Astrocyte of the cerebellum (primary cell): Measurements from ENCODE around the gene PPP1R9B.

ENCODE experiments used
- DNase-seq: peaks from one replicate; pipeline ENCODE4 v3.0.0-alpha.2; 2011; ENCODE audit warnings: low read depth
- H3K4me3 ChIP-seq: 2 replicates; pipeline ENCODE4 v1.5.1; 2011; ENCODE audit warnings: mild to moderate bottlenecking, low read depth, low read length, moderate library complexity
- CTCF ChIP-seq: IDR thresholded peaks from 2 replicates; pipeline ENCODE4 v1.5.1; 2012; ENCODE audit warnings: low read length, low read depth, moderate library complexity, mild to moderate bottlenecking; ENCODE audit errors: missing control alignments
- in situ Hi-C: cut with HindIII; loops from 2 replicates; pipeline ENCODE4 v1.10.0; 2017; ENCODE audit warnings: low sequenced_read_pairs

Gene PPP1R9B

DNA sequence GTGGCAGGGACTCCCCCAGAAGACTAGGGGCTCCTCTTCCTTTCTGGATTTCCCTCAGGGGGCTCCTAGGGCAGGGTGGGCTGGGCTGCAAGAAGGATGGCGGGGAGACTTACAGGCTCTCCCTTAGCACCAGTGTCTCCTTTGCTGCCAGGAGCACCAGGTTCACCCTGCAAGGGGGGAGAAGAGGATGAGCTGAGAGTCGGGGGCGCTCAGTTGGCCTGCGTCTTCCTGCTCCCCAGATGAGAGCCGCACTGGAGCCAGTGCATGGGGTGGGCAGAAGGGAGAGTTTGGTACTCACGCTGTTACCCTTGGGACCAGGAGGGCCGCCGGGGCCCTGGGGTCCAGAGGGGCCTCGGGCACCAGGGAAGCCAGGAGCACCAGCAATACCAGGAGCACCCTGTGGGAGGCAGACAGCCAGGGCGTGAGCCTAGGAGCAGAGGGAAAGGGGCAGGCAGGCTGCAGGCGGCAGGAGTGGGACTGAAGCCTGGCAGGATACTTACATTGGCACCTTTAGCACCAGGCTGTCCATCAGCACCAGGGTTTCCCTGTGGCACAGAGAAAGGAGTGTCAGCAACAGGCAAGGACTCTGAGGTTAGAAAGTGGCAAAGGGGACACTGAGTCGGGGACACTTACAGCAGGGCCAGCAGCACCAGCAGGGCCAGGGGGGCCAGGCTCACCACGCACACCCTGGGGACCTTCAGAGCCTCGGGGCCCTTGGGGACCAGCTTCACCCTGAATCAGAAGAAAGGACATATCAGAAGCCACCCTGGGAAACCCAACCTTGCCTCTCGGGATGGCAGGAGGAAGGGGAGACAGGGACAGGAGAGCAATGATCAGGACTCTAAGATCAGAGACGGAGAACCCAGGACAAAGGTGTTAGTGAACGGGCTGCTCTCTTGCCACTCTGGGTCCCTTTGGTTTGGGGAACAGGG, 44.7 kb upstream of the PPP1R9B start:
- H3K4me3 ChIP-seq, result no peak overlapping the region
- in situ Hi-C loops, result no loop called here

GRCh38 chr17:50194140-50194933, 43.9 kb upstream of the PPP1R9B start:
- no peak overlapping the region for H3K4me3 ChIP-seq
- in situ Hi-C loops, result no loop called here
- TF ChIP-seq CTCF, result no peak
- no peak for DNase-seq

More for the DNA sequence above, 44.7 kb upstream of the PPP1R9B start:
- no peak for DNase-seq
- TF ChIP-seq CTCF, result peak; percentile 34

GRCh38 chr17:50192618-50193291, 42.3 kb upstream of the PPP1R9B start:
- no peak overlapping the region for H3K4me3 ChIP-seq

GRCh38 chr17:50192144-50192617, 41.7 kb upstream of the PPP1R9B start:
- DNase-seq, result no peak
- no peak for TF ChIP-seq CTCF
- in situ Hi-C loops, result no loop called here
- H3K4me3 ChIP-seq, result no peak overlapping the region

More at GRCh38 chr17:50192618-50193291, 42.3 kb upstream of the PPP1R9B start:
- in situ Hi-C loops, result no loop called here
- no peak for DNase-seq
- no peak for TF ChIP-seq CTCF

DNA sequence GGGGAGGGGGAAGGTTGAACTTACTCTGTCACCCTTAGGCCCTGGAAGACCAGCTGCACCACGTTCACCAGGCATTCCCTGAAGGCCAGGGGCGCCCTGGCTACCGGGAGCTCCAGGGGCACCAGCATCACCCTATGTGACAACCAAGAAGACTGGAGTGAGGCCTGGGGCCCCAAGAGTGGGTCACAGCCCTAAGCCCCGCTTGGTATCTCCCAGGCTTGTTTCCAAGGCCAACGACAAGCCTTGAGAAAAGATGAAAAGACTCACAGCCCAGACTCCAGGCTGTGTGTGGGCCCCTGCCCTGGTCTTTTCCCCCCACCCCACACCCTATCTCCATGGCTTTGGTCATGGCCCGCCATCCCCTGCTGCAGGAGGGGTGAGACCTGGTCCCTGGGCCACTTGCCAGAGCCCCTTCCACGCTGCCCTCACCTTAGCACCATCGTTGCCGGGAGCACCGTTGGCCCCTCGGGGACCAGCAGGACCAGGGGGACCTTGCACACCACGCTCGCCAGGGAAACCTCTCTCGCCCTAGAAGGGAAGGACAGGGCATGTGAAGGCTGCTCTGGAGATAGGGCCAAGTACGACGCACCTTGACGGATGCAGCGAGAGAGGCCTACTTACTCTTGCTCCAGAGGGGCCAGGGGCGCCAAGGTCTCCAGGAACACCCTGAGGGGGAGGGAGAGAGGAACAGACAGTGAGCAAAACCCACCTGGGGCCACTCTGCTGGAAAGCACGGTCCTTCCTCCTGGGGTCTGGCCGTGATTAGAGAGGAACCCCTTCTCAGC, 41.1 kb upstream of the PPP1R9B start:
- no peak for DNase-seq

More for the DNA sequence above, 41.1 kb upstream of the PPP1R9B start:
- TF ChIP-seq CTCF, result no peak
- in situ Hi-C loops, result no loop called here
- H3K4me3 ChIP-seq, result no peak overlapping the region
